Effector memory CD8-positive, alpha-beta T cell (primary cell): ENCODE measurements around the gene EPHB1.

Experiments used
- ATAC-seq: fragments of 150-1000 bp; cut with Tn5 transposase; replicated peaks from 2 replicates; pipeline ENCODE4 v1.10.0; 2021; ENCODE audit warnings: mild to moderate bottlenecking, moderate library complexity
- DNase-seq, 3 experiments: peaks; one replicate each; pipeline ENCODE4 v3.0.0; 2021
- H3K27ac Mint-ChIP-seq, 2 donors: one replicate each; pipeline ENCODE4 v1.8.0; 2022; ENCODE audit warnings: mild to moderate bottlenecking in 2 of 2, mixed read lengths in 2 of 2, moderate library complexity in 2 of 2
- H3K27me3 Mint-ChIP-seq, 2 donors: one replicate each; pipeline ENCODE4 v1.8.0; 2022; ENCODE audit warnings: mixed read lengths in 2 of 2
- H3K36me3 Mint-ChIP-seq: one replicate; pipeline ENCODE4 v1.8.0; 2022; ENCODE audit warnings: mild to moderate bottlenecking, moderate library complexity, mixed read lengths; ENCODE audit not compliant: insufficient read depth
- H3K4me1 Mint-ChIP-seq, 2 donors: one replicate each; pipeline ENCODE4 v1.8.0; 2022; ENCODE audit warnings: low read depth in 2 of 2, mixed read lengths in 2 of 2
- H3K4me3 Mint-ChIP-seq, 2 donors: one replicate each; pipeline ENCODE4 v1.8.0; 2022; ENCODE audit warnings: mild to moderate bottlenecking in 2 of 2, mixed read lengths in 2 of 2, moderate library complexity in 2 of 2
- H3K9me3 Mint-ChIP-seq, 2 donors: one replicate each; pipeline ENCODE4 v1.8.0; 2022; ENCODE audit warnings: mixed read lengths in 2 of 2

EPHB1 gene

GRCh38 chr3:134872440-134873388 is 77.7 kb downstream of the EPHB1 start:
- H3K27me3 Mint-ChIP-seq: peaks cover 7 to 11% of the 10 kb centered on the region in 2 donors
- H3K36me3 Mint-ChIP-seq: no peaks in the 10 kb centered on the region
- no peaks in the 10 kb centered on the region for H3K4me1 Mint-ChIP-seq
- no peak for DNase-seq
- no peak overlapping the region for H3K27ac Mint-ChIP-seq
- no peak for ATAC-seq
- peaks cover 4 to 13% of the 10 kb centered on the region in 2 donors for H3K9me3 Mint-ChIP-seq
- H3K4me3 Mint-ChIP-seq: no peak overlapping the region

GRCh38 chr3:134873789-134874188 is 78.7 kb downstream of the EPHB1 start:
- peaks cover 12 to 13% of the 10 kb centered on the region in 2 donors for H3K27me3 Mint-ChIP-seq
- ATAC-seq: no peak
- no peak overlapping the region for H3K27ac Mint-ChIP-seq
- peaks cover 2 to 13% of the 10 kb centered on the region in 2 donors for H3K9me3 Mint-ChIP-seq
- DNase-seq: no peak
- no peaks in the 10 kb centered on the region for H3K4me1 Mint-ChIP-seq
- no peak overlapping the region for H3K4me3 Mint-ChIP-seq
- peaks cover under 1% of the 10 kb centered on the region for H3K36me3 Mint-ChIP-seq

GRCh38 chr3:134874737-134875413 is 79.8 kb downstream of the EPHB1 start:
- Mint-ChIP-seq H3K4me3 (no peak overlapping the region), H3K4me1 (no peaks in the 10 kb centered on the region), H3K36me3 (peaks cover 2% of the 10 kb centered on the region), H3K9me3 (peaks cover 2 to 13% of the 10 kb centered on the region in 2 donors), H3K27ac (no peak overlapping the region), H3K27me3 (peaks cover 14 to 16% of the 10 kb centered on the region in 2 donors)
- no peak for DNase-seq
- ATAC-seq: no peak

GRCh38 chr3:134876836-134877235 is 81.8 kb downstream of the EPHB1 start:
- DNase-seq (no peak), ATAC-seq (no peak)
- H3K27me3 Mint-ChIP-seq: peaks cover 14 to 22% of the 10 kb centered on the region in 2 donors
- no peak overlapping the region for H3K27ac Mint-ChIP-seq
- no peak overlapping the region for H3K4me3 Mint-ChIP-seq
- peaks cover 5 to 13% of the 10 kb centered on the region in 2 donors for H3K9me3 Mint-ChIP-seq
- no peaks in the 10 kb centered on the region for H3K4me1 Mint-ChIP-seq
- H3K36me3 Mint-ChIP-seq: peaks cover 2% of the 10 kb centered on the region

- no peak for ATAC-seq
These were observed 82.7 kb downstream of the EPHB1 start for GRCh38 chr3:134877788-134878187.

GRCh38 chr3:134879990-134880389 is 84.9 kb downstream of the EPHB1 start:
- H3K9me3 Mint-ChIP-seq: peaks cover 5 to 11% of the 10 kb centered on the region in 2 donors
- peaks cover 5 to 22% of the 10 kb centered on the region in 2 donors for H3K27me3 Mint-ChIP-seq
- H3K4me3 Mint-ChIP-seq: no peak overlapping the region
- no peak for DNase-seq
- ATAC-seq: no peak
- H3K36me3 Mint-ChIP-seq: peaks cover 2% of the 10 kb centered on the region
- H3K27ac Mint-ChIP-seq: no peak overlapping the region
- H3K4me1 Mint-ChIP-seq: no peaks in the 10 kb centered on the region

More at GRCh38 chr3:134877788-134878187, 82.7 kb downstream of the EPHB1 start:
- Mint-ChIP-seq H3K9me3 (peaks cover 5 to 13% of the 10 kb centered on the region in 2 donors), H3K27ac (no peak overlapping the region), H3K4me1 (no peaks in the 10 kb centered on the region), H3K36me3 (peaks cover 2% of the 10 kb centered on the region), H3K27me3 (peaks cover 12 to 22% of the 10 kb centered on the region in 2 donors), H3K4me3 (no peak overlapping the region)
- no peak for DNase-seq

GRCh38 chr3:134880431-134880830 is 85.4 kb downstream of the EPHB1 start:
- Mint-ChIP-seq H3K36me3 (peaks cover 2% of the 10 kb centered on the region), H3K4me1 (no peaks in the 10 kb centered on the region), H3K27ac (no peak overlapping the region), H3K27me3 (peaks cover 5 to 22% of the 10 kb centered on the region in 2 donors), H3K9me3 (peaks cover 5 to 8% of the 10 kb centered on the region in 2 donors), H3K4me3 (no peak overlapping the region)
- DNase-seq: no peak
- no peak for ATAC-seq

- H3K27ac Mint-ChIP-seq: no peak overlapping the region
- H3K4me1 Mint-ChIP-seq: peaks cover 3% of the 10 kb centered on the region in 2 donors
- no peak overlapping the region for H3K4me3 Mint-ChIP-seq
- H3K27me3 Mint-ChIP-seq: peaks cover 5 to 18% of the 10 kb centered on the region in 2 donors
- ATAC-seq (no peak), DNase-seq (no peak)
- H3K36me3 Mint-ChIP-seq: peaks cover 2% of the 10 kb centered on the region
- H3K9me3 Mint-ChIP-seq: peaks cover 2 to 5% of the 10 kb centered on the region in 2 donors
These were observed 86.2 kb downstream of the EPHB1 start for GRCh38 chr3:134881305-134881704.

- DNase-seq (no peak), ATAC-seq (no peak)
- Mint-ChIP-seq H3K27me3 (peaks cover 2 to 9% of the 10 kb centered on the region in 2 donors), H3K4me3 (no peak overlapping the region), H3K27ac (no peak overlapping the region), H3K36me3 (peaks cover 1% of the 10 kb centered on the region), H3K9me3 (peaks cover 0 to 3% of the 10 kb centered on the region in 2 donors), H3K4me1 (peaks cover 3% of the 10 kb centered on the region in 2 donors)
These were observed 88.8 kb downstream of the EPHB1 start for GRCh38 chr3:134883697-134884385.

- Mint-ChIP-seq H3K4me1 (peaks cover 3% of the 10 kb centered on the region in 2 donors), H3K4me3 (no peak overlapping the region), H3K27me3 (peaks cover 0 to 2% of the 10 kb centered on the region in 2 donors), H3K36me3 (no peaks in the 10 kb centered on the region), H3K9me3 (peaks cover 0 to 2% of the 10 kb centered on the region in 2 donors), H3K27ac (no peak overlapping the region)
- DNase-seq (no peak), ATAC-seq (no peak)
These were observed 91.0 kb downstream of the EPHB1 start for GRCh38 chr3:134885877-134886621.

- peaks cover 3% of the 10 kb centered on the region in 2 donors for H3K4me1 Mint-ChIP-seq
- H3K27ac Mint-ChIP-seq: no peak overlapping the region
- no peaks in the 10 kb centered on the region for H3K27me3 Mint-ChIP-seq
- no peaks in the 10 kb centered on the region for H3K36me3 Mint-ChIP-seq
- no peak for ATAC-seq
- no peak for DNase-seq
- H3K9me3 Mint-ChIP-seq: no peaks in the 10 kb centered on the region
- H3K4me3 Mint-ChIP-seq: no peak overlapping the region
These were observed 91.9 kb downstream of the EPHB1 start for GRCh38 chr3:134886991-134887390.

GRCh38 chr3:134887536-134887935 is 92.5 kb downstream of the EPHB1 start:
- Mint-ChIP-seq H3K4me1 (peaks cover 3% of the 10 kb centered on the region in 2 donors), H3K36me3 (no peaks in the 10 kb centered on the region), H3K27me3 (no peaks in the 10 kb centered on the region), H3K4me3 (no peak overlapping the region), H3K9me3 (no peaks in the 10 kb centered on the region), H3K27ac (no peak overlapping the region)
- ATAC-seq (no peak), DNase-seq (no peak)

GRCh38 chr3:134892326-134892725 is 97.3 kb downstream of the EPHB1 start:
- H3K27me3 Mint-ChIP-seq: no peaks in the 10 kb centered on the region
- no peak overlapping the region for H3K27ac Mint-ChIP-seq
- DNase-seq (no peak), ATAC-seq (no peak)
- peaks cover 3% of the 10 kb centered on the region for H3K36me3 Mint-ChIP-seq
- peaks cover 0 to 7% of the 10 kb centered on the region in 2 donors for H3K9me3 Mint-ChIP-seq
- no peak overlapping the region for H3K4me3 Mint-ChIP-seq
- no peaks in the 10 kb centered on the region for H3K4me1 Mint-ChIP-seq
